IMR-90 (cell line): ENCODE data around the gene FRK.

ENCODE experiments used
- CEBPB ChIP-seq: IDR thresholded peaks from 2 replicates; pipeline ENCODE4 v1.6.1; 2012; ENCODE audit warnings: low read depth, low read length, improper control_type of control experiment
- POLR2A ChIP-seq: IDR thresholded peaks from 2 replicates; pipeline ENCODE4 v1.6.1; 2012; ENCODE audit warnings: mild to moderate bottlenecking, low read depth, low read length
- RAD21 ChIP-seq: IDR thresholded peaks from 2 replicates; pipeline ENCODE4 v1.6.1; 2012; ENCODE audit warnings: low read length, improper control_type of control experiment
- TF ChIP-seq, protein P1 (sequence below): fragments of 150-350 bp; IDR thresholded peaks from 2 replicates; pipeline ENCODE4 v1.6.1; 2016; ENCODE audit warnings: low read depth, mild to moderate bottlenecking, low read length, moderate library complexity, borderline replicate concordance
- TF ChIP-seq, protein P2 (sequence below): conservative IDR thresholded peaks from 2 replicates; pipeline ENCODE4 v1.5.1; 2012; ENCODE audit warnings: mild to moderate bottlenecking, low read depth, low read length, improper control_type of control experiment

DNA sequence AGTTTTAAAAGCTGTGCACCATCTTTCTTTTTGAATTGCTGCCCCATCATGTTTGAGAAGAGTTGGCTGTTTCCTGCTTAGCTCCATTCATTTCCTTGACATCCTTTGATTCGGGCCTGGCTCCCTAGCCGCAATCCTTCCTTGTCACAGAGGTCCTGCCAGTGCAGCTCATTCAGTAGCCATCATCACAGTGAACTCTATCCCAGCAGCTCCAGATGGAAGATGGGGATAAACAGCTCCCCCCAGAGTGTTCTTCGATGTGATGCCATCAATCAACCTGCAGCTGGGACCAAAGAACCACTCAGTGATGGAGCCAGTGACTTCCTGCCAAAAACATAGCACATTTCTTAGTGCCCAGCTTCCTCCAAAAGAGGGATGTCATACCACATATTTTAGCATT is 158.8 kb downstream of the FRK start:
- TF ChIP-seq, protein P1, sequence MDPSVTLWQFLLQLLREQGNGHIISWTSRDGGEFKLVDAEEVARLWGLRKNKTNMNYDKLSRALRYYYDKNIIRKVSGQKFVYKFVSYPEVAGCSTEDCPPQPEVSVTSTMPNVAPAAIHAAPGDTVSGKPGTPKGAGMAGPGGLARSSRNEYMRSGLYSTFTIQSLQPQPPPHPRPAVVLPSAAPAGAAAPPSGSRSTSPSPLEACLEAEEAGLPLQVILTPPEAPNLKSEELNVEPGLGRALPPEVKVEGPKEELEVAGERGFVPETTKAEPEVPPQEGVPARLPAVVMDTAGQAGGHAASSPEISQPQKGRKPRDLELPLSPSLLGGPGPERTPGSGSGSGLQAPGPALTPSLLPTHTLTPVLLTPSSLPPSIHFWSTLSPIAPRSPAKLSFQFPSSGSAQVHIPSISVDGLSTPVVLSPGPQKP: no peak
- TF ChIP-seq, protein P2, sequence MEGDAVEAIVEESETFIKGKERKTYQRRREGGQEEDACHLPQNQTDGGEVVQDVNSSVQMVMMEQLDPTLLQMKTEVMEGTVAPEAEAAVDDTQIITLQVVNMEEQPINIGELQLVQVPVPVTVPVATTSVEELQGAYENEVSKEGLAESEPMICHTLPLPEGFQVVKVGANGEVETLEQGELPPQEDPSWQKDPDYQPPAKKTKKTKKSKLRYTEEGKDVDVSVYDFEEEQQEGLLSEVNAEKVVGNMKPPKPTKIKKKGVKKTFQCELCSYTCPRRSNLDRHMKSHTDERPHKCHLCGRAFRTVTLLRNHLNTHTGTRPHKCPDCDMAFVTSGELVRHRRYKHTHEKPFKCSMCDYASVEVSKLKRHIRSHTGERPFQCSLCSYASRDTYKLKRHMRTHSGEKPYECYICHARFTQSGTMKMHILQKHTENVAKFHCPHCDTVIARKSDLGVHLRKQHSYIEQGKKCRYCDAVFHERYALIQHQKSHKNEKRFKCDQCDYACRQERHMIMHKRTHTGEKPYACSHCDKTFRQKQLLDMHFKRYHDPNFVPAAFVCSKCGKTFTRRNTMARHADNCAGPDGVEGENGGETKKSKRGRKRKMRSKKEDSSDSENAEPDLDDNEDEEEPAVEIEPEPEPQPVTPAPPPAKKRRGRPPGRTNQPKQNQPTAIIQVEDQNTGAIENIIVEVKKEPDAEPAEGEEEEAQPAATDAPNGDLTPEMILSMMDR: no peak
- TF ChIP-seq POLR2A (no peak), CEBPB (no peak), RAD21 (no peak)
